SU-DHL-6 (cell line): ENCODE results near the gene P4HTM.

Source experiments
- H2AFZ ChIP-seq: fragments of 200-600 bp; sonication (generic); 2 replicates; pipeline ENCODE4 v1.6.1; 2014; ENCODE audit warnings: low read depth, mild to moderate bottlenecking, moderate library complexity, mixed read lengths, antibody characterized with exemption, low read length; ENCODE audit not compliant: severe bottlenecking
- H3F3A ChIP-seq: fragments of 200-600 bp; shearing (Covaris generic); 2 replicates; pipeline ENCODE4 v1.6.0; 2016; ENCODE audit warnings: antibody characterized with exemption, mild to moderate bottlenecking; ENCODE audit not compliant: insufficient read depth
- H3K27ac ChIP-seq: fragments of 200-600 bp; sonication (generic); 2 replicates; pipeline ENCODE4 v1.5.1; 2016; ENCODE audit warnings: low read depth, mild to moderate bottlenecking, low read length, moderate library complexity, mixed read lengths
- H3K27me3 ChIP-seq: fragments of 200-600 bp; sonication (generic), shearing (Covaris generic); 2 replicates; pipeline ENCODE4 v1.6.0; 2014; ENCODE audit warnings: mild to moderate bottlenecking, low read length
- H3K36me3 ChIP-seq: fragments of 200-600 bp; sonication (generic); 2 replicates; pipeline ENCODE4 v1.6.1; 2014; ENCODE audit warnings: mild to moderate bottlenecking, low read length, mixed read lengths
- H3K4me2 ChIP-seq: fragments of 300-600, 200-600 bp; shearing (Covaris generic), sonication (generic); 2 replicates; pipeline ENCODE4 v1.6.0; 2014; ENCODE audit warnings: low read length, low read depth, mild to moderate bottlenecking; ENCODE audit not compliant: poor library complexity, severe bottlenecking
- H3K4me3 ChIP-seq: fragments of 200-600 bp; sonication (generic); 2 replicates; pipeline ENCODE4 v1.5.1; 2014; ENCODE audit warnings: antibody characterized with exemption, low read length, mild to moderate bottlenecking, mixed read lengths; ENCODE audit not compliant: insufficient read depth, poor library complexity, severe bottlenecking
- H3K79me2 ChIP-seq: fragments of 200-600 bp; sonication (generic); 2 replicates; pipeline ENCODE4 v1.6.1; 2014; ENCODE audit warnings: mild to moderate bottlenecking, low read length, moderate library complexity; ENCODE audit not compliant: insufficient read depth
- H3K9ac ChIP-seq: fragments of 200-600 bp; sonication (generic); 2 replicates; pipeline ENCODE4 v1.7.0; 2014; ENCODE audit warnings: mild to moderate bottlenecking, low read length
- H3K9me2 ChIP-seq: fragments of 200-600 bp; sonication (generic); replicated peaks from 2 replicates; pipeline ENCODE4 v1.6.1; 2014; ENCODE audit warnings: low read length; ENCODE audit not compliant: insufficient read depth
- H3K9me3 ChIP-seq: fragments of 200-600 bp; sonication (generic); 2 replicates; pipeline ENCODE4 v1.6.1; 2014; ENCODE audit warnings: low read length, mixed read lengths; ENCODE audit not compliant: insufficient read depth
- H4K20me1 ChIP-seq: fragments of 200-600 bp; sonication (generic); 2 replicates; pipeline ENCODE4 v1.6.1; 2014; ENCODE audit warnings: low read depth, mild to moderate bottlenecking, antibody characterized with exemption, low read length, moderate library complexity, mixed read lengths
- CTCF ChIP-seq: fragments of 200-600 bp; sonication (generic); IDR thresholded peaks from one replicate; pipeline ENCODE4 v1.5.1; 2017; ENCODE audit warnings: antibody characterized with exemption, mild to moderate bottlenecking, low read length, moderate library complexity; ENCODE audit not compliant: insufficient read depth, poor library complexity, severe bottlenecking
- EZH2phosphoT487 ChIP-seq: fragments of 200-600 bp; sonication (generic), shearing (Covaris generic); conservative IDR thresholded peaks from 2 replicates; pipeline ENCODE4 v1.6.1; 2018; ENCODE audit warnings: mild to moderate bottlenecking, antibody characterized with exemption, low read length, moderate library complexity, mixed read lengths

P4HTM gene

GRCh38 chr3:49028298-49028672 lies 38.2 kb downstream of the P4HTM start:
- H3K9ac ChIP-seq: peak overlapping the region; percentile 83
- H3K9me3 ChIP-seq: no peaks in the 10 kb centered on the region
- no peaks in the 10 kb centered on the region for H3K27me3 ChIP-seq
- H2AFZ ChIP-seq: no peak overlapping the region
- H3F3A ChIP-seq: peaks cover 27% of the 10 kb centered on the region
- no peaks in the 10 kb centered on the region for H3K9me2 ChIP-seq
- TF ChIP-seq EZH2phosphoT487 (no peak), CTCF (no peak)
- peak overlapping the region; percentile 68 for H3K4me2 ChIP-seq
- H3K79me2 ChIP-seq: peaks cover 19% of the 10 kb centered on the region
- H4K20me1 ChIP-seq: no peaks in the 10 kb centered on the region
- peaks cover 14% of the 10 kb centered on the region for H3K36me3 ChIP-seq
- peak overlapping the region; percentile 60 for H3K4me3 ChIP-seq
- peak overlapping the region; percentile 59 for H3K27ac ChIP-seq

DNA sequence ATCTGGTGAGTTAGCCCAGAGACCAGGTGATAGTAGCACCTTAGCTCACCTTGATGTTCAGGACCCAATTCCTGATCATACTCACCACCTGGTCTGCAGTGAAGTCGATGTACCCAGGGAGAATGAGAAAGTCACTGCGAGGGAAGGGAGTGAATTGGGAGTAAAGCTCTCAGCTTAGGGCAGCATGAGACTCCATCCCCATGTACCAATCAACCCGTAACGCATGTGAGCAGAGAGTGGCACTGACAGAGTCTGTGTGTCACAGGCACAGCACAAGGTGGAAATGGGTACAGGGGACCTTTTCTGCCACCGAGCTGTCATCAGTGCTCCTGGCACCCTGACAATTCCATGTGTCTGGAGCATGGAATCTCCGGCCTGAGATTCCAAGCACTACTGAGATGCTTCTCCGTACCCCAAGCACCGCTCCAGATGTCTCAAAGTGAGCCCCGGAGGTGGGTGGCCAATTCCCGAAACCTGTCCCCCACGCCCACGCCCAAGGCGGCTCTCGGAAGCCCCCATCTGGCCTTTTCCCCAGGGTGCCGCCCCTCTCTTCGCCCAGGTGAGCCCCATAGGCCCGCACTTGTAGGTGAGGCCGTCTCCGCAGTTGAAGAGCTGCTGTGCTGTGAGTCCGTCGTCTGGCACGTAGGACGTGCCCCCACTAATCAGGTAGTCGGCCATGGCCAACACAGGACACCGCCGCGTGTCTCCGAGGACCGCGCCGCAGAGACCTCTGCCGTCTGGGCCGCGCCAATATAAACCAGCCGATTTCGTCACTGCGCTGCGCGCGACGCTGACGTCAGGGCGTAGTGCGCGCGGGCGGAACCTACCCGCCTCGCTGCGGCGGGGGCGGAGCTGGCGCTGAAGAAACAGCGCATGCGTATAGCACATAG lies 38.9 kb downstream of the P4HTM start, which contains the start of gene IMPDH2:
Gene IMPDH2 (minus strand): TSS at position 726 of the 890 bp plus-strand sequence. CDS start 48 bp downstream, at position 678.
- H3K9ac ChIP-seq: peak within 1 kb of the TSS; percentile 83
- TF ChIP-seq EZH2phosphoT487 (no peak), CTCF (no peak)
- H3K9me2 ChIP-seq: no peaks in the 10 kb centered on the region
- no peaks in the 10 kb centered on the region for H4K20me1 ChIP-seq
- H3K27me3 ChIP-seq: no peaks in the 10 kb centered on the region
- H2AFZ ChIP-seq: no peak within 1 kb of the TSS
- H3K79me2 ChIP-seq: peaks cover 19% of the 10 kb centered on the region
- peak within 1 kb of the TSS; percentile 68 for H3K4me2 ChIP-seq
- H3F3A ChIP-seq: peaks cover 23% of the 10 kb centered on the region
- H3K27ac ChIP-seq: peak within 1 kb of the TSS; percentile 59
- peak within 1 kb of the TSS; percentile 60 for H3K4me3 ChIP-seq
- H3K9me3 ChIP-seq: no peaks in the 10 kb centered on the region
- peaks cover 15% of the 10 kb centered on the region for H3K36me3 ChIP-seq

- Histone ChIP-seq H3K27ac (peak overlapping the region; percentile 49), H3K9ac (peak overlapping the region; percentile 83), H3K4me2 (peak overlapping the region; percentile 54), H3F3A (peaks cover 18% of the 10 kb centered on the region), H3K36me3 (peaks cover 16% of the 10 kb centered on the region), H3K27me3 (no peaks in the 10 kb centered on the region), H2AFZ (no peak overlapping the region), H3K79me2 (peaks cover 19% of the 10 kb centered on the region), H4K20me1 (no peaks in the 10 kb centered on the region), H3K9me2 (no peaks in the 10 kb centered on the region), H3K4me3 (no peak overlapping the region), H3K9me3 (no peaks in the 10 kb centered on the region)
- no peak for TF ChIP-seq CTCF
These were observed 39.5 kb downstream of the P4HTM start for GRCh38 chr3:49029563-49029884.
